GM19468 (cell line): Measurements from ENCODE around the gene CHD9.
"Not testable (repeated sequence)": the region's sequence is repeated elsewhere in the genome, so short reads cannot be mapped to it uniquely, and the experiment has no call there.

Experiments used
- ATAC-seq: cut with Tn5 transposase; IDR thresholded peaks from one replicate; pipeline ENCODE4 v1.9.1; 2021; ENCODE audit warnings: mild to moderate bottlenecking, moderate library complexity, moderate number of reproducible peaks; ENCODE audit not compliant: unreplicated experiment; ENCODE audit errors: extremely low read depth

Gene CHD9

DNA sequence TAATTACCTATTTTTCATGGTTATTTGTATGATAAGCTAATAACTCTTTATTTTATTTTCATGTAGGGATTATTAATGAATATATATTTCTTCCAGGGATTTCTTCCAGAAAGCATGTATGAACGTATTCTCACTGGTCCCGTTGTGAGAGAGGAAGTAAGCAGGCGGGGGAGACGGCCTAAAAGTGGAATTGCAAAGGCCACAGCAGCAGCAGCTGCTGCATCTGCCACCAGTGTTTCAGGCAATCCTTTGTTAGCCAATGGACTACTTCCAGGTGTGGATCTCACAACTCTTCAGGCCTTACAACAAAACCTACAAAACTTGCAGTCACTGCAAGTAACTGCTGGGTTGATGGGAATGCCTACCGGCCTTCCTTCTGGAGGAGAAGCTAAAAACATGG is 269.1 kb downstream of the CHD9 start:
- ATAC-seq, result no peak

GRCh38 chr16:53330991-53331390 is 276.2 kb downstream of the CHD9 start:
- ATAC-seq, result not testable (repeated sequence)

- ATAC-seq, result no peak
Measured at GRCh38 chr16:53334581-53334980, 279.8 kb downstream of the CHD9 start.

DNA sequence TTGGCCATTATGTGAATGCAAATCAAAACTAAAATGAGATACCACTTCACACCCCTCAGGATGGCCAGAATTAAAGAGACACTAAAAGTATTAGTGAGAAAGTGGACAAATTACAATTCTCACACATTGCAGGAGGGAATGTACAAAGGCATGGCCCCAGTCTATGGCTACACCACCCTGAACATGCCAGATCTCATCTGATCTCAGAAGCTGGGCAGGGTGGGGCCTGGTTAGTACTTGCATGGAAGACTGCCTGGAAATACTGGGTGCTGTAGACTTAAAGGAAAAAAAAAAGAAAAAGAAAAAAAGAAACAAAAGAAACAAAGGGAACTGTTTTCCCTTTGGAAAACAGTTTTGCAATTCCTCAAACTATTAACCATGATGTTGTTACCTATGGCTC is 282.5 kb downstream of the CHD9 start:
- no peak for ATAC-seq

DNA sequence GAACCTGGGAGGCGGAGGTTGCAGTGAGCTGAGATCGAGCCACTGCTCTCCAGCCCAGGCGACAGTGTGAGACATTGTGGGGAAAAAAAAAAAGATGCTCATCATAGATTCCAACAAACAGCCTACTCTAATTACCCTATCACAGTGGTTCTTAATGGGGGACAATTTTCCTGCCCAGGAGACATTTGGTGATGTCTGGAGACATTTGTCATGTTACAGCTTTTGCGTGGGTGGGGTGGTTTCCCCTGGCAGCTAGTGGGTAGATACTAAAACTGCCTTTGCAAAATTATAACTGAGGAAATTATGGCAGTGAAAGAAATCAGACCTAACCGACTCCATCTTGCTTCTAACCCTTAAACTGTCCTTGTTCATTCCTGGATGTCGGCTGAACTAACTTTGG is 287.0 kb downstream of the CHD9 start:
- ATAC-seq, result no peak

DNA sequence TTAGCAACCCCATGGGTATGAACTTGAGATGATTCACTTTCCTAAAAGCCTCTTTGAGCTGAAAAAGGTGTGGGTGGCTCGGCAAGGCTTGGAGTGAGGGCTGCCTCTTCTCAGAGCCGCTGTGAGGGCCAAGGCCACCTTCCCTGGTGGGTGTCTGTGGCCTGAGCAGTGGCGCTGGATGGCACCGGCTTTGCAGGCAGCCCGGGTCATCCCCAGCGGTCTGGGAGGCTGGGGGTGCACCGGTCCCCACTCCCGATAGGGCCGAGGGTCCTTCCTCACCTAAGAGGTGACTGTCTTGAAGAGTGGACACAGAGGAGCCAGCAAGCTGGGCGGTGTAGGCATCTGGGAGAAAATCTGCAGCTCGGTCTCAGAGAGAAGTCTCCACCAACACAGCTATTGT is 300.3 kb downstream of the CHD9 start:
- no peak for ATAC-seq

DNA sequence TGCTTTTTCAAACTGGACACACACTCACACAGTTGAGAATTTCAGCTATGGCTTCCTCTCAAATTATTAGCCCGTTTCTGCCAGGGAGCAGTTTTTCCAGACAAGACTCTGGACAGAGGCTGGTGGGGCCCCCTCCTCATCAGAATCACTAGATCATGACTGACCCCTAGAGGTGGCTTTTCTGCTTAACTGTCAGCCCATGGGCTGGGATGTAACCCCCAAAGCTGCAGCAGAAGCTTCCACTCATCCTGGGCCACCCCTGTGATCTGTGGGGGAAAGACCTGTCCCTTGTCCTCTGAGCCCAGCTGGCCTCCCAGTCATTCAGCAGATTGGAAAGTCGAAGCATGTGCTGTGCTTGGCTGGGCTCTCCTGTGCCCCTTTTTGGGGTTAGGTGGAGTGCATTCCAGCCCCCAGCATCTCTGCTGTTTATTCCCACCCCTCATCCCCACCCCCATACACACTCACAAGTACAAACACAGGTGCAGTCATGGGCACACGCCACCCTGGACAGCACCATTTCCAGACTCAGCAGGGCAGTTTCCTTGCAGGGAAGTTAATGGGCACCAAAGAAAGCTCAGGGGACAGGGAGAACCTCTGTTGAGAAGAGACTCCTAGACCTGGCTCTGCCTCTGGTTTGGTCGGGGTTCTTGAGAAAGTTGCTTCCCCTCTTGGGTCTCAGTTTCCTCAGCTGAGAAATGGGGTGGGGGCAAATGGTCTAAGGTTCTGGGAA is 301.9 kb downstream of the CHD9 start:
- ATAC-seq, result no peak

DNA sequence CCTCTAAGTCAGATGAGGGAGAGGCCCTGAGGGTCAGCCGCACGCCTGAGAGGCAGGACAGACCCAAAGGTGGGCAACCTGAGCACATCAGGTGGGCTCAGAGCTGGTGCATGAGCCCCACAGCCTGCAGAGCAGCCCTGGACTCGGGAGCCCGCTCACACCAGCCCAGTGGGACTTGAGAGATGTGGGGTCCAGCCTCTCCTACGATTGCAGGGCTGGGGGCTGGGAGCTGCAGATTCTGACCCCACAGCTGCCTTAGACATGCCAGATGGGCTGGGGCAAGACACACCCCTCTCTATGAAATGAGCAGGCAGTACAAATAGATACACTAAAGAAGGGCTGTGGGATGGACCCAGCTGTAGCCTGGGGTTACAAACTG is 302.4 kb downstream of the CHD9 start:
- ATAC-seq, result no peak

- no peak for ATAC-seq
Measured at GRCh38 chr16:53357955-53358354, 303.2 kb downstream of the CHD9 start.

GRCh38 chr16:53358884-53359283 is 304.1 kb downstream of the CHD9 start:
- no peak for ATAC-seq

DNA sequence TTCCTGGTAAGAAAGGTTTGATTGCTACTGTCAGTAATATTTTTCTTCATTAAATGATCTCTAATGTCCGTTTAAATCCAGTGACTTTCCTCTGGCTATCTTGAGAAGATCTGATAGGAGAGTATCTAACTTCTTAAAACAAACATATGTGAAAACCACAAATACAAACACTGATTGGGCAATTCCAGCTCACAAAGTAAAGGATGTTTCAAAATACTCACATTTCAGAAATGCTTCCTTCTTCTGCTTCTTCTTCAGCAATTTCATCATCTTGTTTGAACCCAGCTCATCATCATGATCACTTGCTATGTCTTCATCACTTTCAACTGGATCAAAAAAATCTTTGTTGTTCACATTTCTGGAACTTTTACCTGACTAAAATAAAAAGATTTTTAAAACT is 315.1 kb downstream of the CHD9 start:
- ATAC-seq, result no peak

DNA sequence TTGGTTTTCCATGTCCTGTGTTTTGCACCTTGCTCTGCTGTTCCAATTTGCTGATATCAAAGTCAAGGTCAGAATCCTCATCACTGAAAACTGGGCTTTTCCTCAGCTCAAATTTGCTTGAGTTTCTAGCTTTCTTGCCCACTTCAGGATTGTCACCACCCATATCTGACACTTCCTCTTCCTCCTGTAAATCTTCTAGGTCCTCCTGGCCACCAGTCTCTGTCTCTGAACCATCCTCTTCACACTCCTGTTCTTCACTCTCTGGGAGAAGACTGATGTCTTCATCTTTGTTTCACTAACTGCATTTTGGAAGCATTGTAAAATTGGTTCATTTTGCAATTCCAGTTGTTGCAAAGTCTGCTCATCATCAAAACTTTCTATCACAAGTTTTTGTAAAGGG is 316.0 kb downstream of the CHD9 start:
- ATAC-seq, result no peak

DNA sequence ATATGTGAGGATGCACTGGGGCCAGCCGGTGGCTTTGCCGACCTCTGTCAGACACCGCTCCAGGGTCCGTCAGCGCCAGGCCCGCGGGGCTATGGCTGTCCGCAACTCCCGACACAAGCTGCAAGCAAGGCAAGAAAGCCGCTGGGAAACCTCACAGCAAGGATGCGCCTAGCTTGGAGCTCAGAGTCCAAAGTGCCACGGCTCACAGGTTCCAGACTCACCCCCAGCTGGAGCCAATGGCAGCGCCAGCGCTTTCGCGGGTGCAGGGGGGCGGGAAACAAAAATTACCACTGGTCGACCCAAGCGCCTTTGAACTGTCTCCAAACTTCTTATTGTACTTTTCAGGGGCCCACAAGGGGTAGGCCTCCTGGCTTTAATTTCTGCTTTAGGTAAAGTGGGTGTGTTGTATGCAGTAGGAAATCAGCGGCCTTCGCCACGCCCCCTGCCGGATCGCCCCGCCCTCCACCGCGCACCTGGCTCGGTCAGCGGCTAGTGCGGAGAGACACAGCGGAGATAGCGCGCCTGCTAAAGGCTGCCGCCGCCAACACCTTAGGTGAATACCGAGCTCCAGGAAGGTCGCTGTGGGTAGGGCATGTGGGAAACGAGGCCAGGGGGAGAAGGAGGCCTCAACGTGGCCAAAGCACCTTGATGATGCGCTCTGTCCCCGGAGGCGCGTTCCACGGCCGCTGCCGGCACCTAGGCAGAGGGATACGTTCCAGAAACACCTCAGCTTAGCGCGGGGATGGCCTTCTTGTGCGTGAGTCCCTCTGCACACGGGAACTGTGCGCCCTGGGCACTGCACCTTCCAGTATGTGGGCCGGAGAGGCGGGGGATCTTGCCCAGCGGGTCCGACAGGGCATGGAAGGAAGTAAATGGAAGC is 318.4 kb downstream of the CHD9 start:
- no peak for ATAC-seq

DNA sequence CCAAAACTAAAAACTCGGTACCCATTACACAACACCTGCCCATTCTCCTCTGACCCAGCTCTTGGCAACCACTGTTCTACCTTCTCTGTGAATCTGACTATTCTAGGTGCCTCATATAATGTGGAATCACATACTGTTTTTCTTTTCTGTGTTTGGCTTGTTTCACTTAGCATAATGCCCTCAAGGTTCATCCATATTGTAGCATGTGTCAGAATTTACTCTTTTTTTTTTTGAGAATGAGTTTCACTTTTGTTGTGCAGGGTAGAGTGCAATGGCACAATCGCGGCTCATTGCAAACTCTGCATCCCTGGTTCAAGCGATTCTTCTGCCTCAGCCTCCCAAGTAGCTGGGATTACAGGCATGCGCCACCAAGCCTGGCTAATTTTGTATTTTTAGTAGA is 320.0 kb downstream of the CHD9 start:
- no peak for ATAC-seq

DNA sequence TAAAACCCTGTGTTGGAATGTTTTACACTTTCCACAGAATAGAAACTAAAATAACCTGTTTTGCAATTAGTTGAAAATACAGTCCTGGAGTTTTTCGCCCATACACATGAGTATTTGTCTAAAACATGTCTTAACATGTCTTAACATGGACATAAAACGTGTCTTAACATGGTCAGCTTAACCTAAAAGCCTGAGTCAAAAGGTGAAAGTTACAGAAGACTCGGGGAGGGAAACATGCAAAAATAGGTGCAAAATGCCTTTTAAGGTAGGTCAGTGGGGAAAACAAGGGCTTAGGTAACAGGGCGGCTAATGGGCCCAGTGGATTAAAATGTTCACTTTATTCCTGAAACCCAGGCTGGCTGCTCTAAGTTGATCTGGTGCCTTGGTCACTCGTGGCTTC is 323.3 kb downstream of the CHD9 start:
- no peak for ATAC-seq
